Epithelial cell of alveolus of lung (primary cell): ENCODE results near the gene DCAF12. TPM values are rescaled to one million over a fixed set of nuclear protein-coding genes. Genes with fewer than 3 reads are reported as not detected.

ENCODE experiments used
- total RNA-seq: library from RNA; depleted of rRNA; stranded (reverse); fragments of >200 nt; gene quantifications from 2 replicates; pipeline ENCODE4 v1.2.1, GENCODE V29; 2015

Gene DCAF12
- 20.0 and 26.6 TPM in 2 replicates for total RNA-seq

DNA sequence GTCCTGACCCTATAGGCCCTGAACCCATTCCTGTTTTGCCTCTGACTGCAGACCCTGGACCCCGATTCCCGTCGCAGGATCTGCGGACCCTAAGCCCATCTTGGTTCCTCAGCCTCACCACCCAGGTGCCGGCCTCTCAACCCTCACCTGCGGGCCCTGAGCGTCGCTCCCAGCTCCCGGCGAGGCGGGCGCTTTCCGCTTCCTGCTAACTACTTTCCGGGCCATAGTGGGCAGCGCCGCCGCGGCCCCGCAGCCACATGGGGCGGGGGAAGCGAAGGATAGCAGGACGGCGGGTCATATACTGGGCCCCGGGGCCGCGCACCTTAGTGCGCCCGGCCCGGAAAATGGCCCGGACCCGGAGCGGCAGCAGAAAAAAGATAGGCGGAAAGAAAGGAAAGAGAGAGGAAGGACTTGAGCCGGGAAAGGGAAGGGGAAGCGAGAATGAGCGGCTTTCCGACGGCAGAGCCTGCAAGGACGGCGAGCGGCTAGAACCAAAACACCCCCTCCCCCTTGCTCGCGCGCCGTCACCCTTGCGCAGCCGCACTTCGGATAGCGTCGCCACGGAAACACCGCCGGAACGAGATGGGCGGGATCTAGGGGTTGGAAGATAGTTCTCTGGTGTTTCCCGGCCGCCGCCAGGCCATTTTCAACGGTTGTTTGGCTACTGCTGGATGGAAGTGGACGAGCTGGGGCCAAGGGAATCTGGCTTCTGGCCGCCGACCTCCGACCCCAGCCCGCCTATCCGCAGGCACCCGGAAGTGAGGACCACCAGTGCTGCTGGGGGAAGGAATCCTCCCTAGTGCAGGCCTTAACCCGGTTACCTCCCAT, at the start of gene DCAF12:
Gene DCAF12 (minus strand): TSS at position 492 of the 828 bp plus-strand sequence. CDS start 267 bp downstream, at position 225.

DNA sequence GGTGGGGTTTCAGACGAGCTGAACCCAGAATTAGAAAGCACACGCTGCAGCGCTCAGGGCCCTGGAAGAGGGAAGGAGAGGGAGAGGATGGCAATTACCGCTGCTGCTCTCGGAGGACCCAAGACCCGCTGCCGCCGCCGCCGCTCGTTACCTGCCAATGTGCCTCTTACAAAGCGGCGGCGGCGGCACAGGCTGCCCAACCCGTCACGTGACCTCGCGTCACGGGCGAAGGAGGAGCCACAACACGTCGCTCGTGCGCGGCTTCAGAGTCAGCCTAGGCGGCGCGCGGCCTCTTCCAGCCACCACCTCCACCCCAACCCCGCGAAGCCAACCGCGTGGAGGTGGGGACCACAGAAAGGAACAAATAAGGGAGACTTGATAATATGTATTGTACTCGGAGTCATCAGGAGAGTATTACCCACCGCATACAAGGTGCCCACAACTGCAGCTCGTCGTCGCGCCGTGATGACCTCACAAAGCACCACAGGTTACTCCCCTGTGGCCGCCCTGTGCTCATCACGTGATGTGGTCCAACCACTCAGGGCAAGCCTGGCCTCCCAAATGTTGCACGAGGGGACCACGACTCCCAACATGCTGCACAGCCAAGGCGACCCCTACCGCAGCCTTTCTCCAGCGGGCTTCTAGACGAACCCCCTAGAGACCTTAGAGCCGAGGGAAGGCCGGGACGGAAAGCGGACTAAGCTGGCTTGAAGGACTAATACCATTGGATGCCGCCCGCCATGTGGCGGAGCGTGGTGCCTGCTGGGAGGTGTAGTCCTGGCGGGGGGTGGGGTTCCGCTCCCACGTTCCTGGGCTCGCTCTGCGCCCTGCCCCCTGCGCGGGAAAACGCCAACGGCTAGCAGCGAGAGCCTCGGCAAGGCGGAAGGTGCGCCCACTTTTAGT, 77.5 kb downstream of the DCAF12 start, which contains the start of gene UBAP2:
Gene UBAP2 (minus strand): TSS at position 161 of the 903 bp plus-strand sequence. CDS start 31,739 bp downstream, outside the sequence.

Other genes starting within 250 kb of the DCAF12 start
- 14.5 and 21.1 TPM in 2 replicates for gene UBAP2, start 77.8 kb downstream of the DCAF12 start, total RNA-seq
- 37.8 and 48.6 TPM in 2 replicates for gene UBAP1, start 52.3 kb upstream of the DCAF12 start, total RNA-seq
- gene KIF24, start 202.6 kb upstream of the DCAF12 start, total RNA-seq, result 2.1 and 2.5 TPM in 2 replicates
- gene NUDT2, start 202.9 kb upstream of the DCAF12 start, total RNA-seq, result 27.1 and 46.0 TPM in 2 replicates